GM12878 (cell line): Measurements from ENCODE around the gene PPM1D. TPM values are rescaled to one million over a fixed set of nuclear protein-coding genes. Genes with fewer than 3 reads are reported as not detected.

Experiments used
- ATAC-seq: fragments of 200-7000 bp; cut with Tn5 transposase; 3 replicates; pipeline ENCODE4 v1.9.1; 2020; ENCODE audit warnings: mild to moderate bottlenecking, moderate library complexity
- BruUV-seq: library from RNA; stranded (reverse); fragments of 400-500 nt; replicated peaks from 2 replicates; lab custom pipeline; 2021; lab: Mats Ljungman, UMichigan
- CTCF ChIA-PET: fragments of 300-600 bp; sonication (Branson Sonifier 250); formaldehyde crosslinking; extraction: SDS; loops from one replicate; lab custom pipeline; 2021; ENCODE audit warnings: inconsistent platforms; lab: Yijun Ruan, JAX
- POLR2A ChIA-PET: fragments of 350-600 bp; formaldehyde crosslinking; extraction: SDS; loops from one replicate; lab custom pipeline; 2021; ENCODE audit warnings: inconsistent platforms; lab: Charles Lee
- RAD21 ChIA-PET: fragments of 300-600 bp; sonication (Branson Sonifier 250); formaldehyde crosslinking; loops from one replicate; lab custom pipeline; 2023; ENCODE audit warnings: antibody characterized with exemption; ENCODE audit not compliant: unreplicated experiment; lab: Charles Lee
- SMC1A ChIA-PET: fragments of 300-600 bp; sonication (Branson Sonifier 250); formaldehyde crosslinking; loops from one replicate; lab custom pipeline; 2023; ENCODE audit not compliant: unreplicated experiment, uncharacterized antibody; lab: Charles Lee
- DNase-seq: peaks from one replicate; pipeline ENCODE4 v3.0.0-alpha.2; 2011; ENCODE audit warnings: low read depth, low spot score
- FAIRE-seq: peaks from 3 replicates; lab custom pipeline; 2011; peaks lifted over from hg19 to GRCh38; lab: Jason Lieb, UNC
- H2AFZ ChIP-seq: 2 replicates; pipeline ENCODE4 v1.6.0; 2011; ENCODE audit warnings: low read depth, low read length, control low read depth; ENCODE audit not compliant: control insufficient read depth
- H3K27ac ChIP-seq: 2 replicates; pipeline ENCODE4 v1.5.1; 2011; ENCODE audit warnings: control low read depth; ENCODE audit not compliant: control insufficient read depth, insufficient read depth
- H3K27me3 ChIP-seq, 2 experiments: replicated peaks in 1 of 2; 2 replicates each; pipeline versions ENCODE4 v1.6.0 to v1.6.1; 2011; ENCODE audit warnings: low read length in 1 of 2; ENCODE audit not compliant: control insufficient read depth in 2 of 2, insufficient read depth in 2 of 2
- H3K36me3 ChIP-seq, 2 experiments: 2 replicates each; pipeline ENCODE4 v1.5.1; 2011; ENCODE audit warnings: low read length in 1 of 2; ENCODE audit not compliant: control insufficient read depth in 2 of 2, insufficient read depth in 2 of 2
- H3K4me1 ChIP-seq: 2 replicates; pipeline ENCODE4 v1.6.1; 2011; ENCODE audit warnings: mild to moderate bottlenecking, low read length, moderate library complexity, mixed read lengths; ENCODE audit not compliant: control insufficient read depth, insufficient read depth
- H3K4me2 ChIP-seq: 2 replicates; pipeline ENCODE4 v1.6.0; 2011; ENCODE audit warnings: control low read depth; ENCODE audit not compliant: control insufficient read depth, insufficient read depth
- H3K4me3 ChIP-seq: fragments of 200-600 bp; sonication (generic); 2 replicates; pipeline ENCODE4 v1.5.1; 2016
- H3K79me2 ChIP-seq: 2 replicates; pipeline ENCODE4 v1.6.0; 2011; ENCODE audit warnings: low read length; ENCODE audit not compliant: control insufficient read depth, insufficient read depth
- H3K9ac ChIP-seq: 2 replicates; pipeline ENCODE4 v1.8.0; 2011; ENCODE audit warnings: low read length, control low read depth, mixed read lengths; ENCODE audit not compliant: control insufficient read depth, insufficient read depth
- H3K9me3 ChIP-seq: replicated peaks from 3 replicates; pipeline ENCODE4 v1.5.1; 2011; ENCODE audit warnings: mild to moderate bottlenecking, low read length; ENCODE audit not compliant: control insufficient read depth, insufficient read depth
- H4K20me1 ChIP-seq: 2 replicates; pipeline ENCODE4 v1.6.0; 2011; ENCODE audit not compliant: control insufficient read depth, insufficient read depth
- BRCA1 ChIP-seq: IDR thresholded peaks from 2 replicates; pipeline ENCODE4 v1.6.1; 2011; ENCODE audit warnings: low read depth, low read length, improper control_type of control experiment
- ETV6 ChIP-seq, 2 experiments: fragments of 450-650 bp in 1 of 2; IDR thresholded peaks in 1 of 2; conservative IDR thresholded peaks in 1 of 2; 2 replicates each; pipeline ENCODE4 v1.6.1; 2014; ENCODE audit warnings: antibody characterized with exemption in 1 of 2, borderline replicate concordance in 1 of 2, low read depth in 1 of 2, mild to moderate bottlenecking in 1 of 2, moderate library complexity in 1 of 2
- MTA3 ChIP-seq: IDR thresholded peaks from 2 replicates; pipeline ENCODE4 v1.6.1; 2012; ENCODE audit warnings: low read length, inconsistent platforms, borderline replicate concordance
- NFXL1 ChIP-seq: fragments of 450-650 bp; IDR thresholded peaks from 2 replicates; pipeline ENCODE4 v1.6.1; 2017; ENCODE audit warnings: antibody characterized with exemption, mild to moderate bottlenecking, borderline replicate concordance
- NFYA ChIP-seq: IDR thresholded peaks from 2 replicates; pipeline ENCODE4 v1.6.1; 2011; ENCODE audit warnings: low read depth, mild to moderate bottlenecking, low read length, improper control_type of control experiment, borderline replicate concordance
- RAD21 ChIP-seq: IDR thresholded peaks from 2 replicates; pipeline ENCODE4 v1.6.1; 2011; ENCODE audit warnings: mild to moderate bottlenecking, low read depth, low read length, moderate library complexity; ENCODE audit not compliant: insufficient read depth
- SMC3 ChIP-seq: IDR thresholded peaks from 2 replicates; pipeline ENCODE4 v1.6.1; 2011; ENCODE audit warnings: low read length, improper control_type of control experiment, borderline replicate concordance
- WGBS: methylation state at CpG from one replicate; pipeline ENCODE4 v1.1.6; 2016; ENCODE audit warnings: low lambda C conversion rate; ENCODE audit not compliant: insufficient replicate concordance, insufficient coverage; ENCODE audit errors: missing lambda C conversion rate; 5-methylcytosine and 5-hydroxymethylcytosine counted together
- in situ Hi-C: fragments of 300-500 bp; cut with MboI; formaldehyde crosslinking; loops from 9 replicates; pipeline ENCODE4 v1.14.3; 2018; ENCODE audit warnings: mixed read lengths
- intact Hi-C: fragments of 100-400 bp; cut with micrococcal nuclease; formaldehyde crosslinking; loops from one replicate; pipeline ENCODE4 v1.14.2; 2022; ENCODE audit not compliant: unreplicated experiment
- polyA plus RNA-seq, 11 experiments: library from polyadenylated mRNA; depleted of rRNA in 4 of 11; unstranded in 6 of 11; stranded (reverse) in 5 of 11; fragments of >200 nt; fragmentation: Nextera tagmentation in 4 of 11; fragmentation: Illumina TruSeq in 1 of 11; extraction: Ambion mirVana in 4 of 11; extraction: Trizol in 1 of 11; gene quantifications; 1 replicate in 1 of 11; 2 replicates in 10 of 11; pipeline versions ENCODE4 v1.2.1 to v1.2.3, GENCODE V29; 2011 to 2016; ENCODE audit warnings: inconsistent platforms in 2 of 11, missing spikeins in 2 of 11, low read depth in 1 of 11
- total RNA-seq, 4 experiments: library from RNA; depleted of rRNA in 3 of 4; stranded (reverse); fragments of >200 nt in 3 of 4; fragmentation: Illumina TruSeq in 1 of 4; extraction: Trizol in 1 of 4; gene quantifications; 2 replicates each; pipeline versions ENCODE4 v1.2.1 to v1.2.3, GENCODE V29; 2013 to 2021
- TF ChIP-seq, protein P1 (sequence below), 3 experiments: IDR thresholded peaks in 2 of 3; conservative IDR thresholded peaks in 1 of 3; 2 replicates each; pipeline ENCODE4 v1.5.1; 2011; ENCODE audit warnings: low read depth in 3 of 3, low read length in 3 of 3, mild to moderate bottlenecking in 3 of 3, control low read depth in 2 of 3, moderate library complexity in 2 of 3, inconsistent platforms in 1 of 3, mixed read lengths in 1 of 3; ENCODE audit not compliant: control insufficient read depth in 2 of 3, insufficient read depth in 1 of 3; ENCODE audit errors: extremely low read depth in 1 of 3
- TF ChIP-seq, protein P2 (sequence below): IDR thresholded peaks from 2 replicates; pipeline ENCODE4 v1.6.1; 2012; ENCODE audit warnings: mild to moderate bottlenecking, low read depth, low read length

PPM1D gene
- total and polyA plus RNA-seq, 10 of the 15 experiments (the other 5 are each of a cell fraction or from before 2014, with no cell fraction given), result 1.9 to 20.8 (median 10.7) TPM

DNA sequence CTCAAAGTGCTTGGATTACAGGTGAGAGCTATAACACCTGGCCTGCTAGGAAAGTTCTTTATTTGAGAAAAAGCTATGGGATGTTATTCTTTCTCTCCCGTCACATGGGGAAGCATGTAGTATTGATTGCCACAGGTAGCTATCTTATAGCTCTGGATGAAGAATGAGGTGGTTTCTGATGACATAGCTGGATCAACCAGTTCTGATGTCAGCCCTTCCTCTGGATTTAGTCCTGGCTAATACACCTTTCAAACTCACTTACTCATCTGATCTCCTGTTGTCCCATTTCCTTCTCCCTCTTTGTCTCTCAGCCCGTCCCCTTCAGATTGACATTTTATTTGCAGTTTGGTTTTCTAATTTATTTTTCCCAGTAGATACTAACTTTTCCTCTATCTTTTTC, 14.1 kb upstream of the PPM1D start (continued):
- TF ChIP-seq NFYA, result no peak

DNA sequence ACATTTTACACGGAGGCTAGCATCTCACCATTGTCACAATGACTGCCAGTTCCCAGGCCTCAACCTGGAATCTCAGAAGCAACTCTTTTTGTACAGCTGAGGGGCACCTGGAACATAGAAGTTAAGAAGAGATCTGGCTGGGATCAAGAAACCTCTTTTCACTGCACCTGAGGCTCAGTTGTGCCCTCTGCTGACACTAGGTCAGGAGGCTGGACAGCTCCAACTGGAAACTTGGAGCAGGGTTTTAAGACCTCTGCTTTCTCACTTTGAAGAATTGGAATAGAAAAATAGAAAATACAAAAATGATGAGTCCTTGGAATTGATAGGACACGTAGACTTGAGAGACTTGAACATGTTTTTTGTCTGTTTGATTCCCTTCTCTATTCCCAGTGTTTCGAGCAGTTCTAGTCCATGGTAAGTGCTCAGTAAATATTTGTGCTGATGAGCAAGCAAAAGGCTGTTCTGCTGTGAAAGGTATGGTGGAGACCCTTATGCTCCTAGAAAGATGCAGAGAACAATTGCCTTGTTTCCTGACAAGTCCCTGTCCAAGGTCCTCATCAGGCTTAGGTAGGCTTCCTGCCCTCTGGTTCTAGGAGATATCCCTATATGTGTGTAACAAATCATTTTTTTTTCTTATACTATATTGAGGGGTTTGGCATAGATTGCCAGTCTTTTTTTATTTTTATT, 13.6 kb upstream of the PPM1D start:
- RAD21 ChIA-PET, result no interaction called here
- DNase-seq, result no peak
- 0 out of 3 replicates have a peak, but pooled peaks have one; percentile 36 for ATAC-seq
- no peaks in the 10 kb centered on the region for H3K9me3 ChIP-seq
- H3K27me3 ChIP-seq, result no peaks in the 10 kb centered on the region
- in situ Hi-C loops, result no loop called here
- POLR2A ChIA-PET, result no interaction called here
- no peak for TF ChIP-seq MTA3
- TF ChIP-seq BRCA1, result no peak
- TF ChIP-seq, protein P1, sequence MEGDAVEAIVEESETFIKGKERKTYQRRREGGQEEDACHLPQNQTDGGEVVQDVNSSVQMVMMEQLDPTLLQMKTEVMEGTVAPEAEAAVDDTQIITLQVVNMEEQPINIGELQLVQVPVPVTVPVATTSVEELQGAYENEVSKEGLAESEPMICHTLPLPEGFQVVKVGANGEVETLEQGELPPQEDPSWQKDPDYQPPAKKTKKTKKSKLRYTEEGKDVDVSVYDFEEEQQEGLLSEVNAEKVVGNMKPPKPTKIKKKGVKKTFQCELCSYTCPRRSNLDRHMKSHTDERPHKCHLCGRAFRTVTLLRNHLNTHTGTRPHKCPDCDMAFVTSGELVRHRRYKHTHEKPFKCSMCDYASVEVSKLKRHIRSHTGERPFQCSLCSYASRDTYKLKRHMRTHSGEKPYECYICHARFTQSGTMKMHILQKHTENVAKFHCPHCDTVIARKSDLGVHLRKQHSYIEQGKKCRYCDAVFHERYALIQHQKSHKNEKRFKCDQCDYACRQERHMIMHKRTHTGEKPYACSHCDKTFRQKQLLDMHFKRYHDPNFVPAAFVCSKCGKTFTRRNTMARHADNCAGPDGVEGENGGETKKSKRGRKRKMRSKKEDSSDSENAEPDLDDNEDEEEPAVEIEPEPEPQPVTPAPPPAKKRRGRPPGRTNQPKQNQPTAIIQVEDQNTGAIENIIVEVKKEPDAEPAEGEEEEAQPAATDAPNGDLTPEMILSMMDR (IDR thresholded peaks at IDR 0.05 in 2 of 3, conservative IDR thresholded peaks at IDR 0.05 in 1 of 3; ENCODE audit: control insufficient read depth in 2 of 3, extremely low read depth in 1 of 3, insufficient read depth in 1 of 3, low read depth in 3 of 3, low read length in 3 of 3), result peak; percentile 21 to 31 (median 29); a peak in 3 of 6 replicates
- 0 out of 2 replicates have a peak, but pooled peaks have one; percentile 8 for TF ChIP-seq RAD21
- peak in 1 of 2 experiments; percentile 91; a peak in 2 of 4 replicates for TF ChIP-seq ETV6 (conservative IDR thresholded peaks at IDR 0.05 in 1 of 2, IDR thresholded peaks at IDR 0.05 in 1 of 2; ENCODE audit: borderline replicate concordance in 1 of 2, low read depth in 1 of 2)
- 0 out of 2 replicates have a peak, but pooled peaks have one; percentile 10 for TF ChIP-seq NFXL1
- peak; percentile 29; the same call in 1 of the 2 replicates for TF ChIP-seq SMC3
- TF ChIP-seq, protein P2, sequence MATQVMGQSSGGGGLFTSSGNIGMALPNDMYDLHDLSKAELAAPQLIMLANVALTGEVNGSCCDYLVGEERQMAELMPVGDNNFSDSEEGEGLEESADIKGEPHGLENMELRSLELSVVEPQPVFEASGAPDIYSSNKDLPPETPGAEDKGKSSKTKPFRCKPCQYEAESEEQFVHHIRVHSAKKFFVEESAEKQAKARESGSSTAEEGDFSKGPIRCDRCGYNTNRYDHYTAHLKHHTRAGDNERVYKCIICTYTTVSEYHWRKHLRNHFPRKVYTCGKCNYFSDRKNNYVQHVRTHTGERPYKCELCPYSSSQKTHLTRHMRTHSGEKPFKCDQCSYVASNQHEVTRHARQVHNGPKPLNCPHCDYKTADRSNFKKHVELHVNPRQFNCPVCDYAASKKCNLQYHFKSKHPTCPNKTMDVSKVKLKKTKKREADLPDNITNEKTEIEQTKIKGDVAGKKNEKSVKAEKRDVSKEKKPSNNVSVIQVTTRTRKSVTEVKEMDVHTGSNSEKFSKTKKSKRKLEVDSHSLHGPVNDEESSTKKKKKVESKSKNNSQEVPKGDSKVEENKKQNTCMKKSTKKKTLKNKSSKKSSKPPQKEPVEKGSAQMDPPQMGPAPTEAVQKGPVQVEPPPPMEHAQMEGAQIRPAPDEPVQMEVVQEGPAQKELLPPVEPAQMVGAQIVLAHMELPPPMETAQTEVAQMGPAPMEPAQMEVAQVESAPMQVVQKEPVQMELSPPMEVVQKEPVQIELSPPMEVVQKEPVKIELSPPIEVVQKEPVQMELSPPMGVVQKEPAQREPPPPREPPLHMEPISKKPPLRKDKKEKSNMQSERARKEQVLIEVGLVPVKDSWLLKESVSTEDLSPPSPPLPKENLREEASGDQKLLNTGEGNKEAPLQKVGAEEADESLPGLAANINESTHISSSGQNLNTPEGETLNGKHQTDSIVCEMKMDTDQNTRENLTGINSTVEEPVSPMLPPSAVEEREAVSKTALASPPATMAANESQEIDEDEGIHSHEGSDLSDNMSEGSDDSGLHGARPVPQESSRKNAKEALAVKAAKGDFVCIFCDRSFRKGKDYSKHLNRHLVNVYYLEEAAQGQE, result peak; percentile 64; the same call in 1 of the 2 replicates
- intact Hi-C loops, result no loop called here
- H3K36me3 ChIP-seq, result no peaks in the 10 kb centered on the region
- no peaks in the 10 kb centered on the region for H3K4me1 ChIP-seq
- H3K4me3 ChIP-seq, result no peak overlapping the region
- SMC1A ChIA-PET, result interaction anchor here (1.1 kb wide), 1 partner anchor 9 kb away, joined by 3 read pairs; no protein-coding TSS in a partner anchor
- no peak overlapping the region for H2AFZ ChIP-seq
- H3K27ac ChIP-seq, result no peak overlapping the region
- no peak overlapping the region for H3K4me2 ChIP-seq
- no peak overlapping the region for H3K9ac ChIP-seq
- no TSS peak for BruUV-seq
- H3K79me2 ChIP-seq, result no peaks in the 10 kb centered on the region
- CTCF ChIA-PET, result interaction anchor here (0.5 to 1.5 kb wide), 7 partner anchors 9 to 163 kb away, joined by 3 to 7 read pairs (median 3); no protein-coding TSS in a partner anchor
- 51% methylated on average over 3 of the region's 3 CpGs for WGBS
- no peaks in the 10 kb centered on the region for H4K20me1 ChIP-seq
- FAIRE-seq, result peak; percentile 49
